ENCODE results near the gene TCF12. TPM values are rescaled to one million over a fixed set of nuclear protein-coding genes. Genes with fewer than 3 reads are reported as not detected.
A peak's percentile ranks its signal among the peaks of the same experiment; 100 is the strongest.

Gene TCF12
- total RNA-seq, 3 donors from 2014 or later (not counting 1 experiment from before 2014, with no cell fraction given), result 84.1 to 111 (median 107) TPM

DNA sequence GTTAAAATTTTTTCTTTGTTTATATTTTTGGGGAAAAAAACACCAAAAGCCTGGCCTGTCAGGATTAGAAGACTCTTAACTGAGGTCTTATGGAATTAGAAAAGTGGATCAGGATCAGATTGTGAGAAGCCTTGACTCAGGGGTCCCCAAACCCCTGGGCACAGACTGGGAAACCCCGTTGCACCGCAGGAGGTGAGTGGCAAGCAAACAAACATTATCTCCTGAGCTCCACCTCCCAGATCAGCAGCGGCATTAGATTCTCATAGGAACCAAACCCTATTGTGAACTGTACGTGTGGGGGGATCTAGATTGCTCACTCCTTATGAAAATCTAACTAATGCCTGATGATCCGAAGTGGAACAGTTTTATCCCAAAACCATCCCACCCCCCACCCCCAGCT lies 117.2 kb downstream of the TCF12 start:
- peaks cover 59 to 70% of the 10 kb centered on the region in 2 donors for H3K4me1 Mint-ChIP-seq
- H3K4me3 Mint-ChIP-seq, result no peak overlapping the region
- no peaks in the 10 kb centered on the region for H3K27me3 ChIP-seq (ENCODE audit: control insufficient read depth, insufficient read depth, low read length)
- no peak for ATAC-seq
- H3K27me3 Mint-ChIP-seq (ENCODE audit: low read depth in 2 of 2), result no peaks in the 10 kb centered on the region
- WGBS (ENCODE audit: insufficient coverage), result 71% methylated on average over 4 of the region's 5 CpGs
- DNase-seq, result no peak
- no peaks in the 10 kb centered on the region for H3K9me3 Mint-ChIP-seq
- peaks cover 5% of the 10 kb centered on the region for H3K4me1 ChIP-seq (ENCODE audit: control insufficient read depth, insufficient read depth, low read length)
- peak overlapping the region in 1 of 2 donors; percentile 2 for H3K27ac Mint-ChIP-seq
- H3K9me3 ChIP-seq (ENCODE audit: control insufficient read depth, insufficient read depth, low read length), result no peaks in the 10 kb centered on the region
- no peaks in the 10 kb centered on the region for H3K36me3 ChIP-seq (ENCODE audit: control insufficient read depth, insufficient read depth, low read length)
- no peak overlapping the region for H3K27ac ChIP-seq (ENCODE audit: low read length)
- TF ChIP-seq, protein P1, sequence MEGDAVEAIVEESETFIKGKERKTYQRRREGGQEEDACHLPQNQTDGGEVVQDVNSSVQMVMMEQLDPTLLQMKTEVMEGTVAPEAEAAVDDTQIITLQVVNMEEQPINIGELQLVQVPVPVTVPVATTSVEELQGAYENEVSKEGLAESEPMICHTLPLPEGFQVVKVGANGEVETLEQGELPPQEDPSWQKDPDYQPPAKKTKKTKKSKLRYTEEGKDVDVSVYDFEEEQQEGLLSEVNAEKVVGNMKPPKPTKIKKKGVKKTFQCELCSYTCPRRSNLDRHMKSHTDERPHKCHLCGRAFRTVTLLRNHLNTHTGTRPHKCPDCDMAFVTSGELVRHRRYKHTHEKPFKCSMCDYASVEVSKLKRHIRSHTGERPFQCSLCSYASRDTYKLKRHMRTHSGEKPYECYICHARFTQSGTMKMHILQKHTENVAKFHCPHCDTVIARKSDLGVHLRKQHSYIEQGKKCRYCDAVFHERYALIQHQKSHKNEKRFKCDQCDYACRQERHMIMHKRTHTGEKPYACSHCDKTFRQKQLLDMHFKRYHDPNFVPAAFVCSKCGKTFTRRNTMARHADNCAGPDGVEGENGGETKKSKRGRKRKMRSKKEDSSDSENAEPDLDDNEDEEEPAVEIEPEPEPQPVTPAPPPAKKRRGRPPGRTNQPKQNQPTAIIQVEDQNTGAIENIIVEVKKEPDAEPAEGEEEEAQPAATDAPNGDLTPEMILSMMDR (IDR thresholded peaks at IDR 0.05), result no peak
- no peaks in the 10 kb centered on the region for H3K36me3 Mint-ChIP-seq
- intact Hi-C loops (cut with micrococcal nuclease), result no loop called here
- H3K4me3 ChIP-seq (ENCODE audit: low read length), result no peak overlapping the region

DNA sequence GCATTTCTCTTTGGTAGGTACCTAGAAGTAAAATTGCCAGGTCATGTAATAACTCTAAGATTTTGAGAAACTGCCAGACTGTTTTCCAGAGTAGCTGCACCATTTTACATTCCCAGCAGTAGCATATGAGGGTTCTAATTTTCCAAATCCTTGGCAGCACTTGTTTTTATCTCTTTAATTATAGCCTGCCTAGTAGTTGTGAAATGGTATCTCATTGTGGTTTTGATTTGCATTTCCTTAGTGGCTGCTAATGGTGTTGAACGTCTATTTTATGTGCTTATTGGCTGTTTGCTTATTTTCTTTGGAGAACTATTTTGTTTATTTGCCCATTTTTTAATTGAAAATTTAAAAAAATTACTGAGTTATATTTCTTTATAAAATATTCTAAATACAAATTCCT lies 117.9 kb downstream of the TCF12 start:
- Histone ChIP-seq H3K4me3 (ENCODE audit: low read length) (no peak overlapping the region), H3K4me1 (ENCODE audit: control insufficient read depth, insufficient read depth, low read length) (peaks cover 5% of the 10 kb centered on the region), H3K36me3 (ENCODE audit: control insufficient read depth, insufficient read depth, low read length) (no peaks in the 10 kb centered on the region), H3K27me3 (ENCODE audit: control insufficient read depth, insufficient read depth, low read length) (no peaks in the 10 kb centered on the region), H3K27ac (ENCODE audit: low read length) (no peak overlapping the region), H3K9me3 (ENCODE audit: control insufficient read depth, insufficient read depth, low read length) (no peaks in the 10 kb centered on the region)
- DNase-seq (no peak), ATAC-seq (peak in 1 of 3 donors; percentile 39)
- Mint-ChIP-seq H3K27me3 (ENCODE audit: low read depth in 2 of 2) (no peaks in the 10 kb centered on the region), H3K4me3 (peak overlapping the region; percentile 40), H3K36me3 (no peaks in the 10 kb centered on the region), H3K27ac (peak overlapping the region in 1 of 2 donors; percentile 25), H3K4me1 (peaks cover 55 to 69% of the 10 kb centered on the region in 2 donors), H3K9me3 (no peaks in the 10 kb centered on the region)
- intact Hi-C loops (cut with micrococcal nuclease), result no loop called here
- no CpG with 5 or more reads among the region's 1 CpG for WGBS (ENCODE audit: insufficient coverage)
- TF ChIP-seq, protein P1 (IDR thresholded peaks at IDR 0.05), result no peak

DNA sequence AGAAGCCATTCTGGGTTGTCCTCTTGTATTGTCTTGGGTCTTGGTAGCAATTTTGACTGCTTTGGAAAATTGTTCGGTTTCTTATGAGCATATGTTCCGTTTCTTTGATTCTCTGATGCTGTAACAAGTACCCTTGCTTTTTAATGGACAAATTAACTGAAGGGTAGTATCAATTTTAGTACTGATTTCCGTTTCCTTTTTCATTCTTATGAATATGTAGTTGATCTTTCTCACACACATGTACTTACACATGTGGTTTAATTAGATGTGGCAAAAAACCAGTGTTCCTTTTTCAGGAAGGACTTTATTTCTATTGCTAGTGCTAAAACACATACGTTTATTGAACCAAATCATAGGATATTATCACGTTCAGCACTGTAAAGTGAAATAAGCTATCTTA lies 119.1 kb downstream of the TCF12 start:
- H3K36me3 ChIP-seq (ENCODE audit: control insufficient read depth, insufficient read depth, low read length), result no peaks in the 10 kb centered on the region
- Mint-ChIP-seq H3K27ac (no peak overlapping the region), H3K36me3 (no peaks in the 10 kb centered on the region), H3K4me1 (peaks cover 51 to 63% of the 10 kb centered on the region in 2 donors), H3K4me3 (no peak overlapping the region), H3K9me3 (no peaks in the 10 kb centered on the region), H3K27me3 (ENCODE audit: low read depth in 2 of 2) (no peaks in the 10 kb centered on the region)
- intact Hi-C loops (cut with micrococcal nuclease), result no loop called here
- DNase-seq, result no peak
- H3K9me3 ChIP-seq (ENCODE audit: control insufficient read depth, insufficient read depth, low read length), result no peaks in the 10 kb centered on the region
- H3K27me3 ChIP-seq (ENCODE audit: control insufficient read depth, insufficient read depth, low read length), result no peaks in the 10 kb centered on the region
- H3K4me3 ChIP-seq (ENCODE audit: low read length), result no peak overlapping the region
- ATAC-seq, result no peak
- no peak overlapping the region for H3K27ac ChIP-seq (ENCODE audit: low read length)
- 85% methylated on average over 2 of the region's 5 CpGs for WGBS (ENCODE audit: insufficient coverage)
- TF ChIP-seq, protein P1 (IDR thresholded peaks at IDR 0.05), result no peak
- H3K4me1 ChIP-seq (ENCODE audit: control insufficient read depth, insufficient read depth, low read length), result peaks cover 5% of the 10 kb centered on the region

DNA sequence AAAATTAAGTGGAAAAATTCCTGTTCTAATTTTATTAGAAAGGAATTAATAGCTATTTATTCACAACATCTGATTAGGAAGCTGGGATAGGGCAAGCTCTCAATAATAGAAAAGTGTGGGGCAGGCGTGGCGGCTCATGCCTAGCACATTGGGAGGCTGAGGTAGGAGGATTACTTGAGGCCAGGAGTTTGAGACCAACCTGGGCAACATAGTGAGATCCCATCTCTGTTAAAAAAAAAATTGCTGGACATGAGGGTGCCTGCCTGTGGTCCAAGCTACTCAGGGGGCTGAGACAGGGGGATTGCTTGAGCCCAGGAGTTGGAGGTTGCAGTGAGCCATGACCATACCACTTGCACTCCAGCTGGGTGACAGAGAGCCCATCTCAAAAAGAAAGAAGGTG lies 119.6 kb downstream of the TCF12 start:
- no peaks in the 10 kb centered on the region for H3K9me3 Mint-ChIP-seq
- Histone ChIP-seq H3K4me3 (ENCODE audit: low read length) (no peak overlapping the region), H3K4me1 (ENCODE audit: control insufficient read depth, insufficient read depth, low read length) (peaks cover 5% of the 10 kb centered on the region), H3K9me3 (ENCODE audit: control insufficient read depth, insufficient read depth, low read length) (no peaks in the 10 kb centered on the region), H3K36me3 (ENCODE audit: control insufficient read depth, insufficient read depth, low read length) (no peaks in the 10 kb centered on the region), H3K27me3 (ENCODE audit: control insufficient read depth, insufficient read depth, low read length) (no peaks in the 10 kb centered on the region), H3K27ac (ENCODE audit: low read length) (no peak overlapping the region)
- peaks cover 46 to 63% of the 10 kb centered on the region in 2 donors for H3K4me1 Mint-ChIP-seq
- intact Hi-C loops (cut with micrococcal nuclease), result no loop called here
- 97% methylated on average over 2 of the region's 2 CpGs for WGBS (ENCODE audit: insufficient coverage)
- H3K27me3 Mint-ChIP-seq (ENCODE audit: low read depth in 2 of 2), result no peaks in the 10 kb centered on the region
- TF ChIP-seq, protein P1 (IDR thresholded peaks at IDR 0.05), result no peak
- no peak overlapping the region for H3K27ac Mint-ChIP-seq
- ATAC-seq (no peak), DNase-seq (no peak)
- no peak overlapping the region for H3K4me3 Mint-ChIP-seq
- H3K36me3 Mint-ChIP-seq, result no peaks in the 10 kb centered on the region
